K562 (cell line): ENCODE data around the gene ZSCAN2. TPM values are rescaled to one million over a fixed set of nuclear protein-coding genes. Genes with fewer than 3 reads are reported as not detected.

Experiments used
- ATAC-seq: fragments of 200-7000 bp; cut with Tn5 transposase; 3 replicates; pipeline ENCODE4 v1.9.1; 2020; ENCODE audit warnings: moderate library complexity
- BruUV-seq: library from RNA; stranded (reverse); fragments of 400-500 nt; replicated peaks from 2 replicates; lab custom pipeline; 2021; lab: Mats Ljungman, UMichigan
- CTCF ChIA-PET: fragments of 300-600 bp; formaldehyde crosslinking; extraction: SDS; loops from one replicate; lab custom pipeline; 2021; ENCODE audit warnings: low intra/inter-chr PET ratio; lab: Yijun Ruan, JAX
- POLR2A ChIA-PET: fragments of 300-600, 350-650 bp; sonication (Branson Sonifier 250); formaldehyde crosslinking; extraction: SDS; loops from one replicate; lab custom pipeline; 2021; ENCODE audit warnings: antibody characterized with exemption, inconsistent platforms; lab: Yijun Ruan, JAX
- DNase-seq, 4 experiments: peaks; one replicate each; pipeline versions ENCODE4 v3.0.0 to v3.0.0-alpha.2; 2011 to 2018; ENCODE audit warnings: low spot score in 3 of 4, mixed read lengths in 3 of 4; ENCODE audit errors: extremely low read depth in 1 of 4
- FAIRE-seq: peaks from 2 replicates; lab custom pipeline; 2011; peaks lifted over from hg19 to GRCh38; lab: Jason Lieb, UNC
- H2AFZ ChIP-seq: 2 replicates; pipeline ENCODE4 v1.6.0; 2011; ENCODE audit warnings: low read depth, low read length, control low read depth, inconsistent platforms
- H3K27ac ChIP-seq: fragments of 200-600 bp; 3 replicates; pipeline ENCODE4 v1.8.0; 2011; ENCODE audit warnings: low read depth, mild to moderate bottlenecking, control low read depth, inconsistent platforms, low read length, moderate library complexity, mixed read lengths; ENCODE audit errors: extremely low read depth
- H3K27me3 ChIP-seq, 2 experiments: fragments of 300-600 bp in 1 of 2; 2 replicates in 1 of 2; 3 replicates in 1 of 2; pipeline versions ENCODE4 v1.6.0 to v1.8.0; 2011; ENCODE audit warnings: inconsistent platforms in 2 of 2, low read length in 2 of 2, mild to moderate bottlenecking in 1 of 2, mixed read lengths in 1 of 2, moderate library complexity in 1 of 2; ENCODE audit not compliant: control insufficient read depth in 2 of 2, insufficient read depth in 2 of 2
- H3K36me3 ChIP-seq: fragments of 300-600 bp; 3 replicates; pipeline ENCODE4 v1.8.0; 2011; ENCODE audit warnings: mild to moderate bottlenecking, low read length, inconsistent platforms; ENCODE audit not compliant: control insufficient read depth, insufficient read depth
- H3K4me1 ChIP-seq, 2 experiments: fragments of 200-600 bp in 1 of 2; replicated peaks in 1 of 2; 2 replicates in 1 of 2; 3 replicates in 1 of 2; pipeline versions ENCODE4 v1.5.1 to v1.8.0; 2011; ENCODE audit warnings: inconsistent platforms in 2 of 2, low read length in 2 of 2, mild to moderate bottlenecking in 1 of 2, mixed read lengths in 1 of 2, moderate library complexity in 1 of 2; ENCODE audit not compliant: control insufficient read depth in 2 of 2, insufficient read depth in 2 of 2
- H3K4me2 ChIP-seq: 2 replicates; pipeline ENCODE4 v1.6.1; 2011; ENCODE audit warnings: low read length, control low read depth, inconsistent platforms, mixed read lengths; ENCODE audit not compliant: insufficient read depth
- H3K4me3 ChIP-seq: fragments of 200-600 bp; sonication (generic), shearing (Covaris generic); 2 replicates; pipeline ENCODE4 v1.5.1; 2016; ENCODE audit warnings: control low read depth, inconsistent platforms
- H3K79me2 ChIP-seq: fragments of 200-600 bp; 3 replicates; pipeline ENCODE4 v1.8.0; 2011; ENCODE audit warnings: low read length, inconsistent platforms; ENCODE audit not compliant: control insufficient read depth, insufficient read depth
- H3K9ac ChIP-seq, 2 experiments: 2 replicates each; pipeline versions ENCODE4 v1.6.0 to v1.6.1; 2011; ENCODE audit warnings: low read depth in 2 of 2, low read length in 2 of 2, control low read depth in 1 of 2, inconsistent platforms in 1 of 2, mild to moderate bottlenecking in 1 of 2, mixed read lengths in 1 of 2; ENCODE audit not compliant: insufficient read depth in 1 of 2
- H3K9me1 ChIP-seq: one replicate; pipeline ENCODE4 v1.6.0; 2011; ENCODE audit warnings: inconsistent platforms, mild to moderate bottlenecking, low read length, moderate library complexity; ENCODE audit not compliant: control insufficient read depth, insufficient read depth
- H3K9me3 ChIP-seq: replicated peaks from 2 replicates; pipeline ENCODE4 v1.5.1; 2011; ENCODE audit warnings: low read depth, low read length, inconsistent platforms; ENCODE audit not compliant: control insufficient read depth, insufficient read depth
- H4K20me1 ChIP-seq: replicated peaks from 2 replicates; pipeline ENCODE4 v1.6.1; 2011; ENCODE audit warnings: low read length, inconsistent platforms, mixed read lengths; ENCODE audit not compliant: control insufficient read depth, insufficient read depth
- DDX20 ChIP-seq: fragments of 450-650 bp; IDR thresholded peaks from 2 replicates; pipeline ENCODE4 v1.6.1; 2016; ENCODE audit warnings: missing genetic modification characterization, low read depth, mild to moderate bottlenecking, missing compliant biosample characterization, moderate library complexity
- ESRRA ChIP-seq: fragments of 450-650 bp; IDR thresholded peaks from 2 replicates; pipeline ENCODE4 v1.6.1; 2014; ENCODE audit warnings: low read depth, mild to moderate bottlenecking, moderate library complexity, borderline replicate concordance
- HMBOX1 ChIP-seq: sonication (generic); IDR thresholded peaks from 2 replicates; pipeline ENCODE4 v1.6.1; 2016
- HNRNPUL1 ChIP-seq: fragments of 200-400 bp; formaldehyde crosslinking; IDR thresholded peaks from 2 replicates; pipeline ENCODE4 v1.6.1; 2017; ENCODE audit warnings: low read length
- JUND ChIP-seq, 2 experiments: IDR thresholded peaks; 2 replicates in 1 of 2; 3 replicates in 1 of 2; pipeline ENCODE4 v1.6.1; 2011; ENCODE audit warnings: borderline replicate concordance in 2 of 2, low read depth in 2 of 2, low read length in 2 of 2, improper control_type of control experiment in 1 of 2, missing biosample characterization in 1 of 2, missing genetic modification characterization in 1 of 2, missing genetic modification reagents in 1 of 2
- KLF6 ChIP-seq: fragments of 250-450 bp; sonication (Bioruptor Pico); IDR thresholded peaks from 2 replicates; pipeline ENCODE4 v1.4.0; 2020; ENCODE audit warnings: mild to moderate bottlenecking, moderate library complexity, borderline replicate concordance
- NCOR1 ChIP-seq: fragments of 450-650 bp; IDR thresholded peaks from 2 replicates; pipeline ENCODE4 v1.6.1; 2016; ENCODE audit warnings: mild to moderate bottlenecking, moderate library complexity
- NR2C2 ChIP-seq, 2 experiments: fragments of 200-800 bp in 1 of 2; sonication (Bioruptor generic) in 1 of 2; sonication (generic) in 1 of 2; formaldehyde crosslinking in 1 of 2; IDR thresholded peaks; 2 replicates each; pipeline versions ENCODE4 v1.6.1 to v1.8.0; 2016 to 2022; ENCODE audit warnings: mild to moderate bottlenecking in 1 of 2, missing compliant biosample characterization in 1 of 2, missing genetic modification characterization in 1 of 2, missing genetic modification reagents in 1 of 2
- PHF8 ChIP-seq: fragments of 200-600 bp; sonication (generic); IDR thresholded peaks from 2 replicates; pipeline ENCODE4 v1.6.1; 2012; ENCODE audit warnings: mixed run types, mild to moderate bottlenecking, inconsistent platforms, low read length, moderate library complexity, borderline replicate concordance
- RAD21 ChIP-seq, 2 experiments: fragments of 250-450 bp in 1 of 2; fragments of 450-650 bp in 1 of 2; sonication (Bioruptor Pico) in 1 of 2; formaldehyde crosslinking in 1 of 2; IDR thresholded peaks in 1 of 2; conservative IDR thresholded peaks in 1 of 2; 2 replicates each; pipeline versions ENCODE4 v1.4.0 to v1.8.0; 2020 to 2022; ENCODE audit warnings: mild to moderate bottlenecking in 2 of 2, moderate library complexity in 1 of 2
- RBBP5 ChIP-seq: fragments of 200-600 bp; sonication (generic); IDR thresholded peaks from 2 replicates; pipeline ENCODE4 v1.6.1; 2012; ENCODE audit warnings: borderline replicate concordance, mild to moderate bottlenecking, low read length, control low read depth, inconsistent platforms; ENCODE audit not compliant: insufficient read depth, poor library complexity, severe bottlenecking
- RBM25 ChIP-seq: fragments of 200-400 bp; formaldehyde crosslinking; IDR thresholded peaks from 2 replicates; pipeline ENCODE4 v1.6.1; 2018; ENCODE audit warnings: low read length, low read depth, moderate library complexity; ENCODE audit not compliant: severe bottlenecking
- SPI1 ChIP-seq: IDR thresholded peaks from 2 replicates; pipeline ENCODE4 v1.6.1; 2011; ENCODE audit warnings: low read depth, low read length, control low read depth, borderline replicate concordance
- THRB ChIP-seq: fragments of 450-650 bp; formaldehyde crosslinking; conservative IDR thresholded peaks from 2 replicates; pipeline ENCODE4 v1.4.0; 2022; ENCODE audit warnings: mild to moderate bottlenecking, missing genetic modification characterization
- ZEB2 ChIP-seq: fragments of 450-650 bp; IDR thresholded peaks from 2 replicates; pipeline ENCODE4 v1.6.1; 2016
- ZNF766 ChIP-seq: fragments of 200-800 bp; sonication (Bioruptor generic); conservative IDR thresholded peaks from 2 replicates; pipeline ENCODE4 v1.6.1; 2016; ENCODE audit warnings: missing genetic modification characterization, missing compliant biosample characterization
- ZNF79 ChIP-seq: fragments of 250-450 bp; sonication (Bioruptor Pico); IDR thresholded peaks from 2 replicates; pipeline ENCODE4 v1.4.0; 2020; ENCODE audit warnings: low read depth, mild to moderate bottlenecking, moderate library complexity
- WGBS: fragments of 100-300 bp; shearing (Covaris generic); methylation state at CpG from one replicate; pipeline ENCODE4 v1.1.6; 2016; ENCODE audit warnings: low coverage, mixed read lengths; ENCODE audit not compliant: insufficient coverage; ENCODE audit errors: missing lambda C conversion rate; 5-methylcytosine and 5-hydroxymethylcytosine counted together
- in situ Hi-C: fragments of 300-500 bp; cut with MboI; formaldehyde crosslinking; loops from 4 replicates; pipeline ENCODE4 v1.15.0; 2018; ENCODE audit warnings: inconsistent platforms, mixed read lengths
- intact Hi-C: fragments of 100-400 bp; cut with micrococcal nuclease; formaldehyde crosslinking; loops from 2 replicates; pipeline ENCODE4 v1.14.2; 2022
- polyA plus RNA-seq, 8 experiments: library from polyadenylated mRNA; depleted of rRNA in 4 of 8; stranded (reverse) in 5 of 8; unstranded in 3 of 8; fragments of >200 nt; fragmentation: Nextera tagmentation in 2 of 8; fragmentation: Illumina TruSeq in 1 of 8; extraction: Ambion mirVana in 2 of 8; extraction: Trizol in 1 of 8; gene quantifications; 2 replicates each; pipeline versions ENCODE4 v1.2.1 to v1.2.3, GENCODE V29; 2011 to 2014; ENCODE audit warnings: inconsistent platforms in 1 of 8, missing spikeins in 1 of 8
- total RNA-seq, 7 experiments: library from RNA; depleted of rRNA in 6 of 7; stranded (reverse); fragments of >200 nt in 6 of 7; fragmentation: Illumina TruSeq in 2 of 7; extraction: Trizol in 2 of 7; gene quantifications; 2 replicates each; pipeline versions ENCODE4 v1.2.1 to v1.2.3, GENCODE V29; 2011 to 2021; ENCODE audit warnings: low replicate concordance in 1 of 7

Gene ZSCAN2
- total and polyA plus RNA-seq, 9 of the 15 experiments (the other 6 are each of a cell fraction or from before 2014, with no cell fraction given), result 1.7 to 14.2 (median 6.6) TPM

GRCh38 chr15:84598250-84598649 is 2.6 kb upstream of the ZSCAN2 start:
- no TSS peak for BruUV-seq
- no peak overlapping the region for H3K9ac ChIP-seq
- H3K4me2 ChIP-seq, result no peak overlapping the region
- H3K27ac ChIP-seq, result peak overlapping the region; percentile 48; the same call in 1 of the 3 replicates
- FAIRE-seq (no peak), ATAC-seq (no peak), DNase-seq (peak in 1 of 4 experiments; percentile 39)
- H4K20me1 ChIP-seq, result no peaks in the 10 kb centered on the region
- POLR2A ChIA-PET, result interaction anchor here (1.0 kb wide), 1 partner anchor 221 kb away, joined by 3 read pairs; no protein-coding TSS in a partner anchor
- no peaks in the 10 kb centered on the region for H3K9me3 ChIP-seq
- H3K36me3 ChIP-seq, result no peaks in the 10 kb centered on the region
- no peaks in the 10 kb centered on the region for H3K27me3 ChIP-seq
- H3K9me1 ChIP-seq, result no peaks in the 10 kb centered on the region
- peaks cover 13 to 16% of the 10 kb centered on the region in 2 experiments for H3K4me1 ChIP-seq
- WGBS, result 21% methylated on average over 2 of the region's 2 CpGs
- in situ Hi-C loops (loop anchor here (25.0 kb wide), 1 partner anchor 289 kb away; the partner anchor contains the start of gene SLC28A1), intact Hi-C loops (loop anchor here (5.0 kb wide), 2 partner anchors 149 to 329 kb away; partner anchors contain the start of gene ZNF592)
- peak overlapping the region; percentile 91 for H2AFZ ChIP-seq
- TF ChIP-seq JUND (IDR thresholded peaks at IDR 0.05; ENCODE audit: borderline replicate concordance, low read depth, low read length) (no peak), JUND (tag; IDR thresholded peaks at IDR 0.05; ENCODE audit: borderline replicate concordance, low read depth, low read length) (peak; percentile 17; the same call in 1 of the 3 replicates), HNRNPUL1 (no peak), KLF6 (CRISPR knock-in tag) (no peak), RBBP5 (peak; percentile 52), HMBOX1 (peak; percentile 74), DDX20 (tag) (no peak), RAD21 (CRISPR knock-in tag; conservative IDR thresholded peaks at IDR 0.05 in 1 of 2, IDR thresholded peaks at IDR 0.05 in 1 of 2) (0 out of 4 replicates have a peak, but pooled peaks of 1 of the 2 experiments have one; percentile 7), ESRRA (peak; percentile 22; the same call in 1 of the 2 replicates), SPI1 (peak; percentile 96), NCOR1 (no peak), RBM25 (no peak), NR2C2 (CRISPR knock-in tag; IDR thresholded peaks at IDR 0.05) (0 out of 2 replicates have a peak, but pooled peaks have one; percentile 26), NR2C2 (tag; IDR thresholded peaks at IDR 0.05) (no peak), ZNF766 (peak; percentile 17; the same call in 1 of the 2 replicates), ZNF79 (CRISPR knock-in tag) (no peak), THRB (CRISPR knock-in tag) (no peak), ZEB2 (no peak), PHF8 (0 out of 2 replicates have a peak, but pooled peaks have one; percentile 20)
- no peak overlapping the region for H3K4me3 ChIP-seq
- peaks cover 4% of the 10 kb centered on the region; the same call in 1 of the 3 replicates for H3K79me2 ChIP-seq
- CTCF ChIA-PET, result interaction anchor here (0.6 to 2.4 kb wide), 3 partner anchors 10 to 281 kb away, joined by 3 to 18 read pairs (median 3); no protein-coding TSS in a partner anchor
